HepG2 (cell line): ENCODE data around the gene NAA35. TPM values are rescaled to one million over a fixed set of nuclear protein-coding genes. Genes with fewer than 3 reads are reported as not detected.

Experiments used
- CEBPB ChIP-seq: IDR thresholded peaks from 2 replicates; pipeline ENCODE4 v1.6.1; 2011; ENCODE audit warnings: low read depth, low read length, improper control_type of control experiment, borderline replicate concordance
- CEBPG ChIP-seq: IDR thresholded peaks from 2 replicates; pipeline ENCODE4 v1.6.1; 2016
- CEBPZ ChIP-seq: IDR thresholded peaks from 2 replicates; pipeline ENCODE4 v1.6.1; 2012; ENCODE audit warnings: low read length, improper control_type of control experiment
- DNMT1 ChIP-seq: sonication (generic); formaldehyde crosslinking; IDR thresholded peaks from 2 replicates; pipeline ENCODE4 v1.5.1; 2020; ENCODE audit warnings: mild to moderate bottlenecking, missing genetic modification reagents
- HNRNPL ChIP-seq: fragments of 200-400 bp; formaldehyde crosslinking; IDR thresholded peaks from 2 replicates; pipeline ENCODE4 v1.6.1; 2017; ENCODE audit warnings: mild to moderate bottlenecking, low read depth, low read length
- LCORL ChIP-seq, 2 experiments: fragments of 450-650 bp in 1 of 2; sonication (generic) in 1 of 2; formaldehyde crosslinking in 1 of 2; IDR thresholded peaks; 2 replicates each; pipeline versions ENCODE4 v1.5.0 to v1.6.1; 2017 to 2020; ENCODE audit warnings: antibody characterized with exemption in 1 of 2, missing genetic modification reagents in 1 of 2
- NR0B2 ChIP-seq: sonication (generic); formaldehyde crosslinking; IDR thresholded peaks from 2 replicates; pipeline ENCODE4 v1.4.0; 2020; ENCODE audit warnings: mild to moderate bottlenecking, missing genetic modification reagents
- NR3C1 ChIP-seq: sonication (generic); formaldehyde crosslinking; IDR thresholded peaks from 2 replicates; pipeline ENCODE4 v1.4.0; 2020; ENCODE audit warnings: missing genetic modification reagents
- REXO4 ChIP-seq: sonication (generic); formaldehyde crosslinking; IDR thresholded peaks from 2 replicates; pipeline ENCODE4 v1.8.0; 2022; ENCODE audit warnings: missing genetic modification reagents, mild to moderate bottlenecking, borderline replicate concordance
- RFX5 ChIP-seq: IDR thresholded peaks from 2 replicates; pipeline ENCODE4 v1.6.1; 2011; ENCODE audit warnings: low read depth, low read length, improper control_type of control experiment
- U2AF1 ChIP-seq: fragments of 200-400 bp; formaldehyde crosslinking; optimal IDR thresholded peaks from 2 replicates; pipeline ENCODE3; 2017; ENCODE audit warnings: mild to moderate bottlenecking, low read depth, low read length
- ZFP90 ChIP-seq: sonication (generic); formaldehyde crosslinking; IDR thresholded peaks from 2 replicates; pipeline ENCODE4 v1.8.0; 2022; ENCODE audit warnings: missing genetic modification reagents, mild to moderate bottlenecking, inconsistent platforms, borderline replicate concordance
- ZFX ChIP-seq: sonication (generic); formaldehyde crosslinking; IDR thresholded peaks from 2 replicates; pipeline ENCODE4 v1.4.0; 2020; ENCODE audit warnings: mild to moderate bottlenecking, low read depth, missing genetic modification reagents, moderate library complexity
- ZNF263 ChIP-seq: sonication (generic); formaldehyde crosslinking; IDR thresholded peaks from 2 replicates; pipeline ENCODE4 v1.4.0; 2020; ENCODE audit warnings: missing genetic modification reagents
- ZNF3 ChIP-seq: IDR thresholded peaks from 2 replicates; pipeline ENCODE4 v1.7.0; 2017; ENCODE audit warnings: inconsistent platforms
- ZNF343 ChIP-seq: sonication (generic); formaldehyde crosslinking; IDR thresholded peaks from 2 replicates; pipeline ENCODE4 v1.4.0; 2020; ENCODE audit warnings: mild to moderate bottlenecking, missing genetic modification reagents
- ZNF710 ChIP-seq: sonication (generic); formaldehyde crosslinking; IDR thresholded peaks from 2 replicates; pipeline ENCODE4 v1.5.0; 2020; ENCODE audit warnings: mild to moderate bottlenecking, missing genetic modification reagents, borderline replicate concordance
- ZNF768 ChIP-seq: sonication (generic); formaldehyde crosslinking; IDR thresholded peaks from 2 replicates; pipeline ENCODE4 v1.4.0; 2020; ENCODE audit warnings: missing genetic modification reagents
- ZNF775 ChIP-seq: sonication (generic); formaldehyde crosslinking; IDR thresholded peaks from 2 replicates; pipeline ENCODE4 v1.4.0; 2020; ENCODE audit warnings: missing genetic modification reagents, mild to moderate bottlenecking, moderate library complexity, borderline replicate concordance
- polyA plus RNA-seq, 8 experiments: library from polyadenylated mRNA; depleted of rRNA in 3 of 8; stranded (reverse) in 7 of 8; unstranded in 1 of 8; fragments of >200 nt; fragmentation: Illumina TruSeq in 4 of 8; extraction: Trizol in 4 of 8; gene quantifications; 2 replicates each; pipeline versions ENCODE4 v1.2.1 to v1.2.3, GENCODE V29; 2011 to 2016; ENCODE audit warnings: low read depth in 4 of 8, missing spikeins in 1 of 8, mixed read lengths in 1 of 8; ENCODE audit not compliant: insufficient read depth in 1 of 8
- total RNA-seq, 5 experiments: library from RNA; depleted of rRNA; stranded (reverse); fragments of >200 nt; fragmentation: Illumina TruSeq; extraction: Trizol; gene quantifications; 2 replicates each; pipeline ENCODE4 v1.2.3, GENCODE V29; 2016; ENCODE audit warnings: low read depth in 1 of 5
- TF ChIP-seq, protein P1 (sequence below): sonication (generic); formaldehyde crosslinking; IDR thresholded peaks from 2 replicates; pipeline ENCODE4 v1.8.1; 2022; ENCODE audit warnings: mild to moderate bottlenecking, missing genetic modification reagents
- TF ChIP-seq, protein P2 (sequence below): sonication (generic); formaldehyde crosslinking; IDR thresholded peaks from 2 replicates; pipeline ENCODE4 v1.4.0; 2020; ENCODE audit warnings: missing genetic modification reagents

The NAA35 gene
- total and polyA plus RNA-seq, 2 of the 13 experiments (the other 11 are each of a cell fraction or from before 2014, with no cell fraction given): 21.6 to 28.9 TPM

DNA sequence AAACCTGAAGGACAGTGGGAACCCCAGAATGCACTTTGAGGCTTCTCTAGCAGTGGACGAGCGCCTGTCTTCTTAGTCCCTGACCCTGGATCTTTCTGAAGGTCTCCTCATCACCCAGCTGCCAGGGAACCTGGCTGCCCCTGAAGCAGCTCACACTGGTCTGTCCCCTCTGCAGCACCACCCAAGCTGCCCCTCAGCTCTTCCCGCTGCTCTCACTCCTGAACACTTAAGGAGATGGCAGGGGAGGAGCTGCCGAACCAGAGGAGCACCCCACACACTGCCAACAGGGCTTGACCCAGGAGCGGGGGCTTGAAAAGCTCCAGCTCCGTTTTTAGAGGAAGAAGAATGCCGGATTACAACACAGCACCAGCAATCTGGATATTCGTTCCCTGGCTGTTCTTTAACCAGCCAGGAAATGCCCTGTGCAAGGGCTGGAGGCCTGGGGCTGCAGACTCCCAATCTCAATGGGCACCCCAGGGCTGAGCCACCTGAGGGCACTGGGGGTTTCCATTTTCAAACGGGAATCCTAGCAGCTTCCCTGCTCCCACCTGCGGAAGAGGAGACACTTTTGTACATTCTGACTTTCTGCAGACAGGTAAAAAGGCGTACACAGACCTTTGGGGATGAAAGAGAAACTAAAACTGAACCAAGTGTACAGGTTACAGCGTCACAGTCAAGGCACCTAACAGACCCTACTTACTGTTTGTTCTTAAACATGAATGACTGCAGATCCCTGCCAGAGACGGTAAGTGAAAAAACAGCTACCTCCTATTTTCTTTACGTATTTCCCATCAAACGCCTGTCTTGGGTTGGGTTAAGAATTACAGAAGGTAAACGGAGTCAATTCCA, 122.1 kb downstream of the NAA35 start (continued):
- TF ChIP-seq, protein P1, sequence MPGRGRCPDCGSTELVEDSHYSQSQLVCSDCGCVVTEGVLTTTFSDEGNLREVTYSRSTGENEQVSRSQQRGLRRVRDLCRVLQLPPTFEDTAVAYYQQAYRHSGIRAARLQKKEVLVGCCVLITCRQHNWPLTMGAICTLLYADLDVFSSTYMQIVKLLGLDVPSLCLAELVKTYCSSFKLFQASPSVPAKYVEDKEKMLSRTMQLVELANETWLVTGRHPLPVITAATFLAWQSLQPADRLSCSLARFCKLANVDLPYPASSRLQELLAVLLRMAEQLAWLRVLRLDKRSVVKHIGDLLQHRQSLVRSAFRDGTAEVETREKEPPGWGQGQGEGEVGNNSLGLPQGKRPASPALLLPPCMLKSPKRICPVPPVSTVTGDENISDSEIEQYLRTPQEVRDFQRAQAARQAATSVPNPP (CRISPR knock-in tag): no peak
- TF ChIP-seq, protein P2, sequence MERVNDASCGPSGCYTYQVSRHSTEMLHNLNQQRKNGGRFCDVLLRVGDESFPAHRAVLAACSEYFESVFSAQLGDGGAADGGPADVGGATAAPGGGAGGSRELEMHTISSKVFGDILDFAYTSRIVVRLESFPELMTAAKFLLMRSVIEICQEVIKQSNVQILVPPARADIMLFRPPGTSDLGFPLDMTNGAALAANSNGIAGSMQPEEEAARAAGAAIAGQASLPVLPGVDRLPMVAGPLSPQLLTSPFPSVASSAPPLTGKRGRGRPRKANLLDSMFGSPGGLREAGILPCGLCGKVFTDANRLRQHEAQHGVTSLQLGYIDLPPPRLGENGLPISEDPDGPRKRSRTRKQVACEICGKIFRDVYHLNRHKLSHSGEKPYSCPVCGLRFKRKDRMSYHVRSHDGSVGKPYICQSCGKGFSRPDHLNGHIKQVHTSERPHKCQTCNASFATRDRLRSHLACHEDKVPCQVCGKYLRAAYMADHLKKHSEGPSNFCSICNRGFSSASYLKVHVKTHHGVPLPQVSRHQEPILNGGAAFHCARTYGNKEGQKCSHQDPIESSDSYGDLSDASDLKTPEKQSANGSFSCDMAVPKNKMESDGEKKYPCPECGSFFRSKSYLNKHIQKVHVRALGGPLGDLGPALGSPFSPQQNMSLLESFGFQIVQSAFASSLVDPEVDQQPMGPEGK (CRISPR knock-in tag): no peak
- TF ChIP-seq CEBPG (peak; percentile 21; the same call in 1 of the 2 replicates), NR3C1 (CRISPR knock-in tag) (no peak), ZNF3 (CRISPR knock-in tag) (no peak), DNMT1 (no peak), ZFP90 (CRISPR knock-in tag) (no peak), ZNF343 (no peak), CEBPZ (no peak), ZNF263 (CRISPR knock-in tag) (peak; percentile 69), ZNF775 (CRISPR knock-in tag) (no peak), REXO4 (CRISPR knock-in tag) (no peak), ZFX (CRISPR knock-in tag) (no peak), RFX5 (no peak), ZNF768 (CRISPR knock-in tag) (no peak), CEBPB (peak; percentile 32; the same call in 1 of the 2 replicates), HNRNPL (no peak), U2AF1 (no peak), LCORL (IDR thresholded peaks at IDR 0.05) (no peak), LCORL (CRISPR knock-in tag; IDR thresholded peaks at IDR 0.05) (peak; percentile 31; the same call in 1 of the 2 replicates), NR0B2 (CRISPR knock-in tag) (no peak), ZNF710 (CRISPR knock-in tag) (no peak)
